HAP-1 (cell line): ENCODE data around the gene S1PR4.
A peak's percentile ranks its signal among the peaks of the same experiment; 100 is the strongest.

Experiments used
- DNase-seq, 2 experiments: peaks; one replicate each; pipeline ENCODE4 v3.0.0-alpha.2; 2016 to 2020; ENCODE audit warnings: low spot score in 2 of 2
- H3K27me3 ChIP-seq: fragments of 250-450 bp; sonication (Bioruptor Pico); 2 replicates; pipeline ENCODE4 v1.5.1; 2020; ENCODE audit warnings: low read depth, mild to moderate bottlenecking, moderate library complexity
- H3K36me3 ChIP-seq: fragments of 250-450 bp; sonication (Bioruptor Pico); replicated peaks from 2 replicates; pipeline ENCODE4 v1.5.1; 2020; ENCODE audit warnings: mild to moderate bottlenecking
- H3K4me1 ChIP-seq: fragments of 250-450 bp; sonication (Bioruptor Pico); 2 replicates; pipeline ENCODE4 v1.5.1; 2020; ENCODE audit warnings: mild to moderate bottlenecking
- H3K4me3 ChIP-seq: fragments of 250-450 bp; sonication (Bioruptor Pico); 2 replicates; pipeline ENCODE4 v1.5.1; 2020; ENCODE audit warnings: mild to moderate bottlenecking, moderate library complexity
- H3K9me3 ChIP-seq: fragments of 250-450 bp; sonication (Bioruptor Pico); 2 replicates; pipeline ENCODE4 v1.5.1; 2020; ENCODE audit warnings: mild to moderate bottlenecking, moderate library complexity
- in situ Hi-C: fragments of 300-500 bp; cut with MboI; formaldehyde crosslinking; loops from 3 replicates; pipeline ENCODE4 v1.14.3; 2020; ENCODE audit warnings: low sequenced_read_pairs, inconsistent platforms, mixed read lengths

The S1PR4 gene

GRCh38 chr19:3178377-3178972, at the start of gene S1PR4:
TSS of gene S1PR4 (plus strand) at chr19:3178769. CDS start at chr19:3178793, 24 bp downstream.
- in situ Hi-C loops = no loop called here
- Histone ChIP-seq H3K36me3 (no peaks in the 10 kb centered on the region), H3K4me3 (no peak within 1 kb of the TSS), H3K9me3 (no peaks in the 10 kb centered on the region), H3K27me3 (no peaks in the 10 kb centered on the region), H3K4me1 (no peaks in the 10 kb centered on the region)
- no peak for DNase-seq

- Histone ChIP-seq H3K4me3 (no peak overlapping the region), H3K27me3 (no peaks in the 10 kb centered on the region), H3K9me3 (no peaks in the 10 kb centered on the region), H3K36me3 (no peaks in the 10 kb centered on the region), H3K4me1 (no peaks in the 10 kb centered on the region)
- DNase-seq = peak; percentile 45 to 48
- in situ Hi-C loops = no loop called here
Measured at GRCh38 chr19:3129112-3129511, 49.5 kb upstream of the S1PR4 start.

GRCh38 chr19:3131168-3131567, 47.4 kb upstream of the S1PR4 start:
- no peak for DNase-seq
- Histone ChIP-seq H3K4me3 (no peak overlapping the region), H3K9me3 (no peaks in the 10 kb centered on the region), H3K27me3 (no peaks in the 10 kb centered on the region), H3K36me3 (no peaks in the 10 kb centered on the region), H3K4me1 (no peaks in the 10 kb centered on the region)
- in situ Hi-C loops = no loop called here

GRCh38 chr19:3132971-3133792, 45.4 kb upstream of the S1PR4 start:
- no peak for DNase-seq
- Histone ChIP-seq H3K36me3 (no peaks in the 10 kb centered on the region), H3K27me3 (no peaks in the 10 kb centered on the region), H3K9me3 (no peaks in the 10 kb centered on the region), H3K4me1 (no peaks in the 10 kb centered on the region), H3K4me3 (no peak overlapping the region)
- in situ Hi-C loops = no loop called here

GRCh38 chr19:3133793-3134116, 44.8 kb upstream of the S1PR4 start:
- Histone ChIP-seq H3K36me3 (no peaks in the 10 kb centered on the region), H3K4me3 (no peak overlapping the region), H3K27me3 (no peaks in the 10 kb centered on the region), H3K4me1 (no peaks in the 10 kb centered on the region), H3K9me3 (no peaks in the 10 kb centered on the region)
- no peak for DNase-seq
- in situ Hi-C loops = no loop called here

DNA sequence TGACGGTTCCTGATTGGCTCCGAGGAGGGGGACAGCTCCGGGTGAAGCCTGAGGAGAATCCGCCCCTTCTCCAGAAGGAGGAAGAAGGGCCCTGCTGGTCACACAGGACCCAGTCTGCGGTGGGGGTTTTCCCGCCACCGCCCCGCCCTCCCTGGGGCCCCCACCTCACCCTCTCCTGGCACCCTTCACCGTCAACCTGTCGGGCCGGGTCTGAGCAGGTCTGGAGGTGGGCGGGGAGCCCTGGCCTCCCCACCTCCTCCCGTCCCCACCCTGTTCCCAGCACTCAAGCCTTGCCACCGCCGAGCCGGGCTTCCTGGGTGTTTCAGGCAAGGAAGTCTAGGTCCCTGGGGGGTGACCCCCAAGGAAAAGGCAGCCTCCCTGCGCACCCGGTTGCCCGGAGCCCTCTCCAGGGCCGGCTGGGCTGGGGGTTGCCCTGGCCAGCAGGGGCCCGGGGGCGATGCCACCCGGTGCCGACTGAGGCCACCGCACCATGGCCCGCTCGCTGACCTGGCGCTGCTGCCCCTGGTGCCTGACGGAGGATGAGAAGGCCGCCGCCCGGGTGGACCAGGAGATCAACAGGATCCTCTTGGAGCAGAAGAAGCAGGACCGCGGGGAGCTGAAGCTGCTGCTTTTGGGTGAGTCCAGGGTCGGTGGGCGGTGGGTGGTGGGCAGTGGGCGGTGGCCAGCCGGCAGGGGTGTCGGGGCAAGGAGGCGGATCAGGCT, 42.4 kb upstream of the S1PR4 start, which contains the start of gene GNA15:
Gene GNA15 (plus strand): TSS at position 73 of the 723 bp plus-strand sequence. CDS start 418 bp downstream, at position 491.
- no peaks in the 10 kb centered on the region for H3K9me3 ChIP-seq
- no peaks in the 10 kb centered on the region for H3K4me1 ChIP-seq
- H3K27me3 ChIP-seq = no peaks in the 10 kb centered on the region
- no peak for DNase-seq
- no peaks in the 10 kb centered on the region for H3K36me3 ChIP-seq
- in situ Hi-C loops = no loop called here
- no peak within 1 kb of the TSS for H3K4me3 ChIP-seq

- Histone ChIP-seq H3K4me1 (no peaks in the 10 kb centered on the region), H3K36me3 (no peaks in the 10 kb centered on the region), H3K9me3 (no peaks in the 10 kb centered on the region), H3K4me3 (no peak overlapping the region), H3K27me3 (no peaks in the 10 kb centered on the region)
- DNase-seq = no peak
- in situ Hi-C loops = no loop called here
Measured at GRCh38 chr19:3136684-3137055, 41.9 kb upstream of the S1PR4 start.

DNA sequence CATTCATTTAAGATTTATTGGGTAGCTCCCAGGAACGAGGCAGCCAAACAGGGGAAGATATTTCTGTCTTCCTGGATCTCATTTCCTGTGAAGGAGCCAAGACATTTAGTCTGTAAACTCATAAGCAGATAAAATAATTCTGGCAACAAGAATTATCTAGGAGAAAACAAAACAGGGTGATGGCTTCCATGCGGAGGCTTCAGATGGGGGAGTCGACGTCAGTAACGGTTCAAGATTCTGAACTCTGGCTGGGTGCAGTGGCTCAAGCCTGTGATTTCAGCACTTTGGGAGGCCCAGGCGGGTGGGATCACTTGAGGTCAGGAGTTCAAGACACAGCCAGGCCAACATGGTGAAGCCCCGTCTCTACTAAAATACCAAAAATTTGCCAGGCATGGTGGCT, 41.5 kb upstream of the S1PR4 start:
- H3K4me1 ChIP-seq = no peaks in the 10 kb centered on the region
- DNase-seq = no peak
- no peak overlapping the region for H3K4me3 ChIP-seq
- no peaks in the 10 kb centered on the region for H3K27me3 ChIP-seq
- no peaks in the 10 kb centered on the region for H3K9me3 ChIP-seq
- no peaks in the 10 kb centered on the region for H3K36me3 ChIP-seq
- in situ Hi-C loops = no loop called here

- H3K4me1 ChIP-seq = no peaks in the 10 kb centered on the region
- H3K36me3 ChIP-seq = no peaks in the 10 kb centered on the region
- H3K9me3 ChIP-seq = no peaks in the 10 kb centered on the region
- DNase-seq = no peak
- in situ Hi-C loops = no loop called here
- no peaks in the 10 kb centered on the region for H3K27me3 ChIP-seq
- H3K4me3 ChIP-seq = no peak overlapping the region
Measured at GRCh38 chr19:3138268-3138667, 40.3 kb upstream of the S1PR4 start.

- Histone ChIP-seq H3K4me3 (no peak overlapping the region), H3K4me1 (no peaks in the 10 kb centered on the region), H3K9me3 (no peaks in the 10 kb centered on the region), H3K36me3 (no peaks in the 10 kb centered on the region), H3K27me3 (no peaks in the 10 kb centered on the region)
- DNase-seq = no peak
- in situ Hi-C loops = no loop called here
Measured at GRCh38 chr19:3140667-3141038, 37.9 kb upstream of the S1PR4 start.

GRCh38 chr19:3142292-3142670, 36.3 kb upstream of the S1PR4 start:
- Histone ChIP-seq H3K9me3 (no peaks in the 10 kb centered on the region), H3K27me3 (no peaks in the 10 kb centered on the region), H3K4me3 (no peak overlapping the region), H3K36me3 (no peaks in the 10 kb centered on the region), H3K4me1 (no peaks in the 10 kb centered on the region)
- in situ Hi-C loops = no loop called here
- no peak for DNase-seq

DNA sequence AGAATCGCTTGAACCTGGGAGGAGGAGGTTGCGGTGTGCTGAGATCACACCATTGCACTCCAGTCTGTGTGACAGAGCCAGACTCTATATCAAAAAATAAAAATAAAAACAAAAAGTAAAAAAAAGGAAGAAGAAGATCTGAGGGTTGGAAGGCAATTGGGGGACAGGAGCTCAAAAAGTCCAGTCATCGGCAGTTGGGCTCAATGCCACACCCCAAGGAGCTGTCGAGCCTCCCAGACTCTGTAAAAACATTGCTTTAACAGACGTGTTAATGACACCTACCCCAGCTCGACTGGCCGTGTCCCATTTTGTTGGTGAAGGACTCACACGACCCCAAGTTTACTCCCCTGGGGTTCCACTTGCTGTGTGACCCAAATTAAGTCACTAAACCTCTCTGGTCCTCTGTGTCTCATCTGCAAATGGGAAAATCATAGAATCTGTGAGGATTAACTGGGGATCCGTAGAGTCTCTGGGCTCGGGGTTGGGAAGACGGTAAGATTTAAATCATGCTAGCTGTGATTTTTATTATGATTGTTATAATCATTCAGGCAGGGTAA, 35.7 kb upstream of the S1PR4 start:
- Histone ChIP-seq H3K36me3 (no peaks in the 10 kb centered on the region), H3K9me3 (no peaks in the 10 kb centered on the region), H3K4me3 (no peak overlapping the region), H3K4me1 (no peaks in the 10 kb centered on the region), H3K27me3 (no peaks in the 10 kb centered on the region)
- DNase-seq = no peak
- in situ Hi-C loops = no loop called here

DNA sequence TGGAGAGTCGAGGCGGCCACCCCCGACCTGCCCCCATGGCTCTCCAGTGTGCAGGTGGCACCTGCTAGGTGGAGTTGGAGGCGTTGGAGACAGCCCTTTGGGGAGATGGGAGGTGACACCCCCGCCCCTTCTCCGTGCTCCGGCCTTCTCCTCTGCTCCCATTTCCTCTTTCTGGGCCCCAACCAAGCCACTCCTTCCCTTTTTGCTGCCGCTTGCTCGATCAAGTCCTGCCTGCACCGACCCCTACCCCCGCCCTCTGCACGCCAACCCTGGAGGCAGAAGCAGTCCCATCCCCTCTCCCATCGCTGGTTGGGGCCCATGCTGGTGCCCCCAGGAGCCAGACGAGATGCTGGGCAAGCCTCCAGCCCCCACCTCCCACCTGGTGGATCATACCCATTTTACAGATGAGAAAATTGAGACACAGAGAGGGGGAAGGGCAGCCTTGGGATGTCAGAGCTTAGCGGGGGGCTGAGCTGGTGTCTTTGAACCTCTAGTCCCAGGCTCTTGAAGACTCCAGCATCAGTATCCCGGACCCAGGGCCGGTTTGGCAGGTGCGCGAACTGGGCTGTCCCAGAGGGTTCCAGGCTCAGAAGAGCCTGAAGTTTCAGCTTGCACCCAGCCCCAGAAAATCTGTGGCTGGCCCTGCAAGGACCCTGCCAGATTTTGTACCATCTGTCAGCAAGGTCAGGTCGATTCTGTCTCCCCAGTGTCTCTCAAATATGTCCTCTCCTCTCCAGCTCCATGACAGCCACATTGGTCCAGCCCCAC, 32.5 kb upstream of the S1PR4 start:
- Histone ChIP-seq H3K9me3 (no peaks in the 10 kb centered on the region), H3K4me1 (no peaks in the 10 kb centered on the region), H3K27me3 (no peaks in the 10 kb centered on the region), H3K36me3 (no peaks in the 10 kb centered on the region), H3K4me3 (no peak overlapping the region)
- in situ Hi-C loops = no loop called here
- no peak for DNase-seq
